Mucosa of gallbladder (tissue), 1 donor: ENCODE measurements around the gene RNF11. TPM values are rescaled to one million over a fixed set of nuclear protein-coding genes. Genes with fewer than 3 reads are reported as not detected.

Experiments used
- DNase-seq: peaks from one replicate; pipeline ENCODE4 v3.0.0-alpha.2; 2020; ENCODE audit warnings: low spot score
- total RNA-seq: library from RNA; stranded (reverse); gene quantifications from one replicate; pipeline ENCODE4 v1.2.1, GENCODE V29; 2021
- donor health status: DM: no; HTN: no; CAD: no.

Gene RNF11
- total RNA-seq, 1 donor from 2014 or later = 94.0 TPM

GRCh38 chr1:51295926-51296325, 59.9 kb downstream of the RNF11 start:
- no peak for DNase-seq

DNA sequence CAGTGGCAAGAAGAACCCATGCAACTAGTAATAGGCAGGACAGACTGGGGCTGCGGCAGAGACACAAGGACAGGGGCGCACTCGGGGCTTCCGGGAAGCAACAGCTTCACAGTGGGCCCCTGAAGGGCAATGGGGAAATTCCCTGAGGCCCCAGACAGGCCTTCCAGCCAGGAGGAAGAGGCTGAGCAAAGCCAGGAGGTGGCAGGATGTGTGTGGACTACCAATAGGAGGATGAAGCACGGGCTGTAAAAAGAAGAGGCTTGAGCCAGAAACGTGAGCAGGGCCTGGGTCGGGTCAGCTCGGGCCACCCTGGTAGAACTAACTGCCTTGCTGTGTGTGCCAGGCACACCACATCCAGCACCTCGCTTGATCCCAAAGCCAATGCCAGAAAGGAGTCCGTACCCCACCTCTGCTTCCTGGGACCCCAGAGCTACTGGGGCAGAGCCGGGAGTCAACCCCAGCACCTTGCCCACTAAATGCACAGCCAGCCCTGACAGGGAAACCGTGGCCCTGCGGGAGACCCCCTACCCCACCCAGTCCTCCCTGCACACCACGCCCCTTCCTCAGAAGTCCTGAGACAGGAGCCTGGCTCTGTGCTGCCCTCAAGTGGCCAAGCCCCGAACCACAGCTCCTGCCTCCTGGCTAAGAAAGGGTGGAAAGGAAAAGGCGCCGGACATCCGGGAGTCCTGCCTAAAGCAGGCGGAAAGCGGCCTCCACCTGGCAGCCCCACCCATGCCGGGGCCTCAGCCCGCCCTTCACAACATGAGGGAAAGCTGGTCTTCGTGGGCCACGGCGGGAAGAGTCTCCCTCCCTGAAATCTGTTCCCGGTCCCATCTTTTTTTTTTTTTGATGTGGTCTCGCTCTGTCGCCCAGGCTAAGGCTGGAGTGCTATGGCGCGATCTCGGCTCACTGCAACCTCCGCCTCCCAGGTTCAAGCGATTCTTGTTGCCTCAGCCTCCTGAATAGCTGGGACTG, 60.6 kb downstream of the RNF11 start:
- DNase-seq = peak; percentile 78

- no peak for DNase-seq
Measured at GRCh38 chr1:51297401-51298321, 61.6 kb downstream of the RNF11 start.

- no peak for DNase-seq
Measured at GRCh38 chr1:51298322-51298705, 62.2 kb downstream of the RNF11 start.

DNA sequence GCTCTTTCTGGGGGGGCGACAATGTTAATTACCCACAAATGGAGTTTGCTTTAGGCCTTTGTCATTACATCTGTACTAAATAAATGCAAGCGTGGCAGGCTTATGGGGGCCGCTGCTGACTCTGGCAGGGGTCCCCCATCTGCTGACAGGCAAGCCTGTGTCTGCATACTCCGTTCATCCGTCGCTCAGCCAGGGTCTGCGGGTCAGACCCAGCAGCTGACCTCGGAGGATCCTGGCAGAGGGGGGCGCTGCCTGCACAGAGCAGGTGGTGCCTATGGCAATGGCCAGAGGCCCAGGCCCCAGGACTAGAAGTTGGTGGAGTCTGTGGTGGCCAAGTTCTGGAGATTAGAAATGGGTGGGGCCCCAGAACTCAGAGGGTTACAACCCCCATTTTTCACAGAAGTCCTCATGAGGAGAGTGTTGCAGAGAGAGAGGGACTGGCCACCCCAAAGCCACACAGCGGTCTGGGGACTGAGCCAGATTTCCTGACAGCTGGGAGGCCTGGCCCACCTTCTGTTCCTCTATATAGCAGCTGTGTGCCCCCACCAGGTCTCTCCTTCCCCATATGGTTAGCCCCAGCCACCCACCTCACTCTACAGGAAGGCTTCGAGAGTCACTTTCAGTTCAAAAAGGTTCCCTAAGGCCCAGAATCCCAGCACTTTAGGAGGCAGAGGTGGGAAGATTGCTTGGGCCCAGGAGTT, 63.3 kb downstream of the RNF11 start:
- DNase-seq = no peak

GRCh38 chr1:51299981-51300670, 64.1 kb downstream of the RNF11 start:
- DNase-seq = no peak

DNA sequence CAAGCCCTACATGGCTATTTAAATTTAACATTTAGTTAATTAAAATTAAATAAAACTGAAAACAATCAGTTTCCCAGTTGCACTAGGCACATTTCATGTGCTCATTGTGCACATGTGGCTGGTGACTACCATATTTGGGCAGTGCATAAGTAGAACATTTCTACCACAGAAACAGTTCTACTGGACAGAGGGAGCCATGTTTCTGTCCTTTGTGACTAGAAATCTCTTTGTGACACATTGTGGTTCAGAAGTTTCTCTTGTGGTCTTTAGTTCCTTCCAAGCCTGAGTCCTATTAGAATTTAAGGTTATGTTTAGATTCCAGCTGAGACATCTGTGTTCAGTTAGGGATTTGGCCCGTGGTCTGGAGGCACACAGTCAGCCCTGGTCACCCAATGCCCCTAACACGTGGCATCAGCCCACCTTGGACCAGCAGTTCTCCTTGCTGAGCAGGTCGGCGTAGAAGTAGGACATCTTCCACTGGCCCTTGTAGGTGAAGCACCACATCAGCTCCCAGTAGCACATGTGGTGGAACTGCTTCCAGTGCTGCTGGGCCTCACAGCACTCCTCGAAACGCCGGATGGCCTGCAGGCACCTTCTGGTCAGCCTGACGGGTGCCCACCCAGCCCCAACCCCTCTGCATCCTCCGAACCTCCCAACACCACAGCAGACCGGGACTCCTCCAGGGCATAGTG, 65.2 kb downstream of the RNF11 start:
- no peak for DNase-seq

- no peak for DNase-seq
Measured at GRCh38 chr1:51301844-51302162, 65.7 kb downstream of the RNF11 start.

DNA sequence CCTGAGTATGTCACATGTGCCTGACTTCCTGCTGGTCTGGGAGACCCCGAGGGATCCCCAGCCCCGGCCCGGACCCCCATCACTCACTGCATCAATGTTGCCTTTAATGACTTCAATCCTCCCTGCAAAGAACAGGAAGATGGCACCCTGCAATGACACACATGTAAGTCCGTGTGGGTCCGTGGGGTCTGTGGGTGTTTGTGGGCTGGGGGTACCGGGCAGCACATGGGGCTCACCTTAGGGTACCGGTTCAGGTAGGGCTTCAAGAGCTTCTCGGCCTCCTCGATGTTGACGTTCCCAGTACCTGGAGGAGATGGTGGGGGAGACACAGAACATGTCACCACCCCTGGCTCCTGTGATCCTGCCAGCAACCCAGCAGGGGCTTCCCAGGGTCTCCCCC, 66.2 kb downstream of the RNF11 start:
- no peak for DNase-seq

- no peak for DNase-seq
Measured at GRCh38 chr1:51302746-51303145, 66.7 kb downstream of the RNF11 start.

- DNase-seq = no peak
Measured at GRCh38 chr1:51303315-51303714, 67.2 kb downstream of the RNF11 start.

DNA sequence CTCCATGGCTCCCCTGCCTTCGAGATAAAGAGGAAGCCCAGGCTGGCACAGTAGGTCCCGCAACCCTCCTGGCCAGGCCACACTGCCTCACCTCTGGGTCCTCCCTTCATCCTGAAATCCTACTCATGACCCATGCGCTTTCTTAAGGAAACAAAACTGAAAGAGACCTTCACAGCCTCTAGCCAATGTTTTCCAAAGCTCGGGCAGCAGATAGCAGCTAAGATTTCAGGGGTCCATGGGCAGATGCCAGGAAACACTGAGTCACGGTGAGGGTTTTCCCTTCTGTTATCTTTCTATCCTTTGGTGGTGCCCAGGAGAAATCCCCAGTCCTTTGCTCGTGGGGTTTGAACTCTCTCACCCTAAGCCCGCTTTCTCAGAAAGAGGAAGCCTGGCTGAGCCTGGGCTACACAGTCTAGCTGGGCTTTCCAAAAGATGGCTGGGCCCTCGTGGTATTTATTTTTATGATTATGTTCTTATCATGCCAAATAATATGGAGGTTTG, 67.7 kb downstream of the RNF11 start:
- DNase-seq = no peak

- no peak for DNase-seq
Measured at GRCh38 chr1:51304360-51304759, 68.3 kb downstream of the RNF11 start.

- DNase-seq = peak; percentile 35
Measured at GRCh38 chr1:51305371-51305823, 69.3 kb downstream of the RNF11 start.

GRCh38 chr1:51306950-51307349, 70.9 kb downstream of the RNF11 start:
- no peak for DNase-seq

GRCh38 chr1:51308636-51309035, 72.6 kb downstream of the RNF11 start:
- DNase-seq = no peak

GRCh38 chr1:51309291-51309690, 73.2 kb downstream of the RNF11 start:
- DNase-seq = no peak

DNA sequence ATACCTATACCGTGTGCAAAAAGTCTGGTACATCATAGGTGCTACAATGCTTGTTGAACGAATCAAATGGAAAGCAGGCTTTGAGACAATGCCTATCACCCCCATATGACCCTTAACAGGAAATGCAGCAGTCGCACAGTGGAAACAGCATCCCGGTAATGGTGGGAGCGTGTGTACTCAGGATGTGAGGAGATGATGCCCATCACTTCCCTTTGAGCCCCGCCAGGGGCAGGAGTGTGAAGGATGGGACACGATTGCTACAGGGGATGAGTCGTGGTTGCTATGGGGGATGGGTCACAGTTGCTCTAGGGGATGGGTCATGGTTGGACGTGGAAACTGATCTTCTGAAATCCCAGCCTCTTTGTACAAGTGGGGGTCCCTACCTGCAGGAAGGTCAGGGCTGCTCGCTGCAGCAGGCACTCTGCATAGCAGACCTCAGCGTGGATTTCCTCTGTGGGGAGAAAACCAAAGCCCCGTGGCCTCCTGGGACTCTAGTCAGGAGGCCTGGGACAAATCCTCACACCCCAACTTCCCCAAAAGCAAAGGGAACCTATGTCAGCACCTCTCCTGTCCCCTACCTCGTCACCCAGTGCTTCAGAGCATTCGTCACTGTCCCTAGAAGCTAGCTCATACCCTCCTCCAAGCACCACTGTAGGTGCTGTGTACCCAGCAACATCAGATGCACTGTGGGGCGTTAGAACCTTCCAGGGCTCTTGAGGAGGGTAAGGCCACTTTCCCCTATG, 75.0 kb downstream of the RNF11 start:
- no peak for DNase-seq

- no peak for DNase-seq
Measured at GRCh38 chr1:51311826-51312225, 75.8 kb downstream of the RNF11 start.

DNA sequence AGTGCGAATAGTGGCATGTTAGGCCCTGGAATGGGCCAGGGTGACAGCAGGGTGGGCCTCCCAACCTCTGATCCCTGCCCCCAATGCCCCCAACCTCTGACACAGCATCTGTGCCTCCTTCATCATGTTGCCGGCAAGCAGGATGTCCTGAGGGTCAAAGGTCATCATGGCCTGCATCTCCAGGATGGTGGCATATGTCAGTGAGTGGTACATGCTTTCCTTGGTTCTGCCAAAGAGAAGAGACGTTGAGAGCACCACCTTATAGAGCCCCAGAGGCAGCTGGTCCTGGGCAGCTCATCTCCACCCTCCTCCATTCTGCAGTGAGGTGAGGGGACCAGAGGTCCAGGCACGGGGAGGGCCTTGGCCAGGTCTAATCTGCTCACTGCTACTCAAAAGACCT, 76.6 kb downstream of the RNF11 start:
- no peak for DNase-seq
